ENCODE measurements around the gene TRAIP. TPM values are rescaled to one million over a fixed set of nuclear protein-coding genes. Genes with fewer than 3 reads are reported as not detected.

TRAIP gene
- total and polyA plus RNA-seq, 8 donors = 0.79 to 2.5 (median 1.1) TPM

- H3K36me3 ChIP-seq = no peaks in the 10 kb centered on the region
- no peak for ATAC-seq
- no peak for FAIRE-seq
- no peak for TF ChIP-seq CTCF (IDR thresholded peaks at IDR 0.05)
- intact Hi-C loops (cut with DNase I) = loop anchor here in 2 of 3 donors (5.0 to 10.0 kb wide), 3 partner anchors 36 to 141 kb away; no protein-coding TSS in a partner anchor
- H3K4me3 ChIP-seq = no peak overlapping the region
- DNase-seq = no peak
- WGBS, 2 donors = 81 to 95% methylated on average over 3 of the region's 3 CpGs
- H3K9me3 ChIP-seq = no peaks in the 10 kb centered on the region
- no peaks in the 10 kb centered on the region for H3K27me3 ChIP-seq
- H3K27ac ChIP-seq = no peak overlapping the region
- H3K4me1 ChIP-seq = no peaks in the 10 kb centered on the region
Observed at GRCh38 chr3:49842843-49843517, 13.4 kb downstream of the TRAIP start.

- DNase-seq (no peak), FAIRE-seq (no peak), ATAC-seq (no peak)
- no peak overlapping the region for H3K4me3 ChIP-seq
- H3K27ac ChIP-seq = no peak overlapping the region
- no peaks in the 10 kb centered on the region for H3K9me3 ChIP-seq
- TF ChIP-seq CTCF (IDR thresholded peaks at IDR 0.05) = no peak
- no peaks in the 10 kb centered on the region for H3K36me3 ChIP-seq
- intact Hi-C loops (cut with DNase I) = loop anchor here in 2 of 3 donors (5.0 to 10.0 kb wide), 3 partner anchors 35 to 140 kb away; no protein-coding TSS in a partner anchor
- WGBS, 2 donors = 95 to 96% methylated on average over 7 of the region's 7 CpGs
- H3K4me1 ChIP-seq = no peaks in the 10 kb centered on the region
- no peaks in the 10 kb centered on the region for H3K27me3 ChIP-seq
Observed at GRCh38 chr3:49841806-49842205, 14.6 kb downstream of the TRAIP start.

- intact Hi-C loops (cut with DNase I) = loop anchor here in 2 of 3 donors (5.0 to 10.0 kb wide), 3 partner anchors 34 to 139 kb away; no protein-coding TSS in a partner anchor
- ATAC-seq (no peak), DNase-seq (no peak)
Observed at GRCh38 chr3:49841126-49841696, 15.2 kb downstream of the TRAIP start.

GRCh38 chr3:49840388-49840787 lies 16.0 kb downstream of the TRAIP start:
- ATAC-seq = no peak

More at GRCh38 chr3:49841126-49841696, 15.2 kb downstream of the TRAIP start:
- Histone ChIP-seq H3K36me3 (no peaks in the 10 kb centered on the region), H3K4me1 (no peaks in the 10 kb centered on the region), H3K9me3 (no peaks in the 10 kb centered on the region), H3K27ac (no peak overlapping the region), H3K4me3 (no peak overlapping the region), H3K27me3 (no peaks in the 10 kb centered on the region)
- no peak for TF ChIP-seq CTCF (IDR thresholded peaks at IDR 0.05)
- no peak for FAIRE-seq

More at GRCh38 chr3:49840388-49840787, 16.0 kb downstream of the TRAIP start:
- no peaks in the 10 kb centered on the region for H3K9me3 ChIP-seq
- H3K36me3 ChIP-seq = no peaks in the 10 kb centered on the region
- WGBS, 2 donors = 75 to 82% methylated on average over 2 of the region's 2 CpGs
- intact Hi-C loops (cut with DNase I) = loop anchor here in 2 of 3 donors (5.0 to 10.0 kb wide), 3 partner anchors 33 to 138 kb away; no protein-coding TSS in a partner anchor
- no peak for TF ChIP-seq CTCF (IDR thresholded peaks at IDR 0.05)
- H3K4me3 ChIP-seq = no peak overlapping the region
- FAIRE-seq (no peak), DNase-seq (no peak)
- no peak overlapping the region for H3K27ac ChIP-seq
- H3K27me3 ChIP-seq = no peaks in the 10 kb centered on the region
- no peaks in the 10 kb centered on the region for H3K4me1 ChIP-seq

Measured in pancreas (tissue), 10 donors.